PC-9 (cell line): ENCODE measurements around the gene STAB1.

Experiments used
- CTCF ChIP-seq: fragments of 200-600 bp; sonication (generic); conservative IDR thresholded peaks from 2 replicates; pipeline ENCODE4 v1.6.1; 2017; ENCODE audit warnings: mixed run types, antibody characterized with exemption, mild to moderate bottlenecking, moderate library complexity
- EZH2 ChIP-seq: fragments of 200-600 bp; sonication (generic); IDR thresholded peaks from 2 replicates; pipeline ENCODE4 v1.8.0; 2017; ENCODE audit warnings: antibody characterized with exemption, low read depth

- TF ChIP-seq CTCF (no peak), EZH2 (no peak)
Observed at GRCh38 chr3:52536369-52537164, 41.4 kb downstream of the STAB1 start, which contains the start of gene UQCC5.
